HG02798 (cell line): ENCODE data around the gene SP6.

Source experiments
- ATAC-seq: cut with Tn5 transposase; IDR thresholded peaks from one replicate; pipeline ENCODE4 v1.9.1; 2021; ENCODE audit warnings: mild to moderate bottlenecking; ENCODE audit not compliant: unreplicated experiment, poor library complexity

The SP6 gene

DNA sequence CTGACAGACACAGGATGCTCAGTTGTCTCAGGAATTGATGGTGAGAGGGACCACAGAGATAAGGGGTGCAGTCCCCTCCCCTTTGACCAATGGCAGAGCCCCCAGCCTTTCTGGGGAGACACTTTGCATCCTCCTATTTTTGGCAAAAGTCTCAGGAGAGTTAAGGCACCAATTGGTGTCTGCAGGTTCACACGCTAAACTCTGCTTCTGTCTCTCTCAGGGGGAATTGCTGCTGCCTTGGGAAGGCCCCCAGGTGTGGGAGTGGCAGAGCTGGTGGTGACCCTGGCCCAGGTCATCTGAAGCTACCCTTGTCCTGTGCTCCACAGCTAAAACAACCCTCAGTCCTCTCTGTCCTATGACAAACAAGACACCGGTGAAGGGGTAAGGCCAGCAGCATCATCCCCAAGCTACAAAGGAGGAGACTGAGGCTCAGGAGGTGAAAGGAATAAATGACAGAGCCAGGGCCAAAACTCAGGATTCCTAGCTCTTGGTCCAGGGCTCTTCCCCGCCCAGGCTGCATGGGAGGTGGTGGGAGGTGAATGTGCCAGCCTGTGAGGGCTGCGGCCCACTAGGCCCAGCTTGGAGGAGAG lies 49.7 kb downstream of the SP6 start:
- no peak for ATAC-seq

DNA sequence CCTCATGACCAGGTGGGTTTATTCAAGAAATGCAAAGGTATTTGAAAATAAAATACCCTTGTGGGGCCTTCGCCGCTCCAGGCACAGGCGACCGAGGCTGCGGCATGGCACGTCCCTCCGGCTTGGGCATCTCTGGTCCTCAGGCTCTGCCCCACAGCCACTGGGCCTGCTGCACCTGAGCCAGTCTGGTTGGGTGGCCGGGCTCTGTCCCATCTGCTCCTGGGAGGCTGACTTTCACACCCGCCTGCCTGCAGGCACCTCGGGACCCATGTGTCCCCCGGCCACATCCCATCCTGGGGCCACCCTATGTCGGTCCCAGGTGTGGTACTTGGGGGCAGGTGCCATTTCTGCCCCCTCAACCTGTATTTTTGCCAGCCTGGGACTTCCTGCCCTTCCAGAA lies 50.3 kb downstream of the SP6 start:
- ATAC-seq = no peak

DNA sequence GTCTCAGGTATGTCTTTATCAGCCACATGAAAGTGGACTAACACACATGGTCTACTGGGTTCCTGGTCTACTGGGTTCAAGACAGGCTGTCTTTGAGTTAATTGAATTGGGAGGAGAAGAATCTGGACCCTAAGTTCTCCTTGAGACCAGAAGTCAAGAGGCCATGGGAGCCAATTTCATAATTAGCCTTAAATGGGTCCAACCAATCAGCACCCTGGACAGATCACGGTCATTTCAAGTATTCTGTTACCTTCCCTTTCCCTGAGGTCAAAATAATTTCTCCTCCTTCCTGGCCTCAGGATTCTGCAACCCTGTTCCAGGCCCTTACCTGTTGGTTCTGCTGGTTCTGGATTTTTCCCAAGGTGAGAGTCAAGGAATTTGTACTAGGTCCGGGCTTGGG lies 53.2 kb downstream of the SP6 start:
- ATAC-seq = no peak
